Neural crest cell (in vitro differentiated cells): Measurements from ENCODE around the gene PPP1R17. TPM values are rescaled to one million over a fixed set of nuclear protein-coding genes. Genes with fewer than 3 reads are reported as not detected.
A peak's percentile ranks its signal among the peaks of the same experiment; 100 is the strongest.

Experiments used
- DNase-seq: peaks from one replicate; pipeline ENCODE4 v3.0.0; 2021; ENCODE audit warnings: low read depth, mixed read lengths, low spot score
- H3K27ac Mint-ChIP-seq: one replicate; pipeline ENCODE4 v1.8.0; 2021; ENCODE audit warnings: mild to moderate bottlenecking, mixed read lengths; ENCODE audit not compliant: unreplicated experiment
- H3K27me3 Mint-ChIP-seq: 2 replicates; pipeline ENCODE4 v1.8.0; 2021; ENCODE audit warnings: low read depth, mild to moderate bottlenecking, mixed read lengths
- H3K36me3 Mint-ChIP-seq: 2 replicates; pipeline ENCODE4 v1.8.0; 2021; ENCODE audit warnings: low read depth, mild to moderate bottlenecking, mixed read lengths
- H3K4me1 Mint-ChIP-seq: 2 replicates; pipeline ENCODE4 v1.8.0; 2021; ENCODE audit warnings: mixed read lengths
- H3K4me3 Mint-ChIP-seq: one replicate; pipeline ENCODE4 v1.8.0; 2021; ENCODE audit warnings: mild to moderate bottlenecking, mixed read lengths
- H3K9me3 Mint-ChIP-seq: 2 replicates; pipeline ENCODE4 v1.8.0; 2021; ENCODE audit warnings: mixed read lengths
- total RNA-seq: library from RNA; stranded (reverse); gene quantifications from 2 replicates; pipeline ENCODE4 v1.2.1, GENCODE V29; 2021
- TF ChIP-seq, protein P1 (sequence below): fragments of 200-600 bp; sonication (generic); conservative IDR thresholded peaks from 2 replicates; pipeline ENCODE4 v1.5.0; 2021; ENCODE audit warnings: antibody characterized with exemption, mild to moderate bottlenecking

The PPP1R17 gene
- total RNA-seq, 1 donor from 2014 or later = 1.4 TPM

DNA sequence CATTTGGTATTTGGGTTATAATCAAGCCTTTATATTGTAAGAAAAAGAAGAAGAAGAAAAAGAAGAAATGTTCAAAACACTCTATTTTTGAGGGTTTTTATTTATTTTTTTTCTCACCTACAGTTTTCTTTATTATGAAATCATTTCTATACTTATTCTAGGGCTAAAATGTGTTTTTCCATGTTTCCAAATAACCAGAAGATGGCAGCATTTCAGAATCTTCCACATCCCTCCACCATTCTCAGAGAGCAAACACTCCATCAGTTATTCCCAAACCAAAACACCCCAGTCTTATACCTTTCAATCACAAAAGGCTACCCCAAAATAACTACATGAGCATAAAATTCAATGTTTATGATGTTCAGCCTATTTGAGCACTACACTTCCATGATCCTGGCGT lies 38.7 kb upstream of the PPP1R17 start:
- Mint-ChIP-seq H3K9me3 (no peaks in the 10 kb centered on the region), H3K36me3 (no peaks in the 10 kb centered on the region), H3K27ac (no peak overlapping the region), H3K4me3 (no peak overlapping the region), H3K27me3 (no peaks in the 10 kb centered on the region), H3K4me1 (peaks cover 21% of the 10 kb centered on the region)
- TF ChIP-seq, protein P1, sequence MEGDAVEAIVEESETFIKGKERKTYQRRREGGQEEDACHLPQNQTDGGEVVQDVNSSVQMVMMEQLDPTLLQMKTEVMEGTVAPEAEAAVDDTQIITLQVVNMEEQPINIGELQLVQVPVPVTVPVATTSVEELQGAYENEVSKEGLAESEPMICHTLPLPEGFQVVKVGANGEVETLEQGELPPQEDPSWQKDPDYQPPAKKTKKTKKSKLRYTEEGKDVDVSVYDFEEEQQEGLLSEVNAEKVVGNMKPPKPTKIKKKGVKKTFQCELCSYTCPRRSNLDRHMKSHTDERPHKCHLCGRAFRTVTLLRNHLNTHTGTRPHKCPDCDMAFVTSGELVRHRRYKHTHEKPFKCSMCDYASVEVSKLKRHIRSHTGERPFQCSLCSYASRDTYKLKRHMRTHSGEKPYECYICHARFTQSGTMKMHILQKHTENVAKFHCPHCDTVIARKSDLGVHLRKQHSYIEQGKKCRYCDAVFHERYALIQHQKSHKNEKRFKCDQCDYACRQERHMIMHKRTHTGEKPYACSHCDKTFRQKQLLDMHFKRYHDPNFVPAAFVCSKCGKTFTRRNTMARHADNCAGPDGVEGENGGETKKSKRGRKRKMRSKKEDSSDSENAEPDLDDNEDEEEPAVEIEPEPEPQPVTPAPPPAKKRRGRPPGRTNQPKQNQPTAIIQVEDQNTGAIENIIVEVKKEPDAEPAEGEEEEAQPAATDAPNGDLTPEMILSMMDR = peak; percentile 56
- no peak for DNase-seq

DNA sequence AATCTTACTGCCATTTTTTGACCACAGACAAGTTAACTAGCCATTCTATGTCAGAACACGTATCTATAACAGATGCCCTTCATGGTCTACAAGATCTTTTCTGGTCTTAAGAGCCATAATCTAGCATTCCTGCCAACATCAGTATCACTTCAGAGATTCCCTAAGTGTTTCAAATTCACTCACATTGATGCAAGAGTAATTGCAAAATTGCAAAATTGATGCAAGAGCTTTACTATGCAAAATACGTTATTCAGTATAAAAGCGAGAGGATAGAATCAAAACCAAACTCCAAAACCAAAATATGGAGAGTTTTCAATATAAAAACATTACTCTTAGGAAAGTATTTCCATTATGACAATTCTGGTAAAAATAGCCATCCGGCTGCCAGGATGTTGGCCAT lies 38.1 kb upstream of the PPP1R17 start:
- Mint-ChIP-seq H3K36me3 (no peaks in the 10 kb centered on the region), H3K27me3 (no peaks in the 10 kb centered on the region), H3K27ac (no peak overlapping the region), H3K4me3 (no peak overlapping the region), H3K9me3 (no peaks in the 10 kb centered on the region), H3K4me1 (peaks cover 21% of the 10 kb centered on the region)
- TF ChIP-seq, protein P1 = no peak
- no peak for DNase-seq

DNA sequence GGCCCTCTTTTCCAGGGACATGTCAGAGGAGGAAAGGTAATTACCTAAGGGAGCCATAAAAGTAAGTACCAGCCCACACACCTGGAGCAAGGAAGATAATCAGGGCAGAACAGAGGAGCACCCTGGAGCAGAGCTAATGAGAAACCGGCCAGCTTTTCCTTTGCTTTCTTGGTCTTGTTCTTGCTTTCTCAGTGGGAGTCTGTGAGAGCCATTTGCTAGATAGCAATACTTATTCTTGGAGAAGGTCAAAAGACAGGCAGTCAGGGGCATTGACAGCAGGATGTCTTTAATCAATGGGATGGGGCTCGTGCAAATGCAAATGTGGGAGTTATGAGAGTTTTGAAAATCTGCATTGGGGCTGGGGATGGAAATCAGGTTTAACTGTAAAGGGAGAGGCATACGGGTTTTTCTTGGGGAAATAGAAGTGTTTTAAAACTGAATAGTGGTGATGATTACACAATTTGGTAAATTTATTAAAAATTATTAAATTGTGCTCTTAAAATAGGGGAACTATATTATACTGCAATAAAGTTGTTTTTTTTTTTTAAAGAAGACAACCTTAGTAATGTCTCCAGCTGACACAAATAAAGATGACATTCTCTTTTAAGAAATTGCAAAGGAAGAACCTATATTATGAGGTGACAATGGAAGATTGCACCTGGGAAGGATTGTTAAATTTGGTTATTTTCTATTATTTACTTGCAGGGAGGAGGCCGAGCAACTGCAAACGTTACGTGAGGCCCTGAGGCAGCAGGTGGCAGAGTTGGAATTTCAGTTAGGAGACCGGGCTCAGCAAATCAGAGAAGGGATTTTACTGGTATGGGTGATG lies 35.6 kb upstream of the PPP1R17 start:
- Mint-ChIP-seq H3K27ac (no peak overlapping the region), H3K4me1 (peaks cover 7% of the 10 kb centered on the region), H3K4me3 (no peak overlapping the region), H3K36me3 (no peaks in the 10 kb centered on the region), H3K9me3 (no peaks in the 10 kb centered on the region), H3K27me3 (peaks cover 4% of the 10 kb centered on the region)
- TF ChIP-seq, protein P1 = no peak
- no peak for DNase-seq

DNA sequence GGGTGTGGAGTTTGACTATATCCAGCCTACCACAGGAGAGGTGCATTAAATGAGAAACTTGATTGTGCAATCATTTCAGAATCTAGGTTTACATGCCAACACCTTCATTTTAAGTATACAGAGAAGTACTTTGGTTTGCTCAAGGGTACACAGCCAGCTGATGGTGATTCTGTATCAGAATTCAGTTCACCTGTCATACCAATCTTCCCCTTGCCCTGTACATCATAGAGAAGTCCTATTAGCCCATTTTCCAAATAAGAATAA lies 35.0 kb upstream of the PPP1R17 start:
- H3K27me3 Mint-ChIP-seq = peaks cover 4% of the 10 kb centered on the region
- TF ChIP-seq, protein P1 = no peak
- H3K4me1 Mint-ChIP-seq = peaks cover 7% of the 10 kb centered on the region
- no peaks in the 10 kb centered on the region for H3K9me3 Mint-ChIP-seq
- H3K36me3 Mint-ChIP-seq = no peaks in the 10 kb centered on the region
- H3K4me3 Mint-ChIP-seq = no peak overlapping the region
- DNase-seq = no peak
- H3K27ac Mint-ChIP-seq = no peak overlapping the region

DNA sequence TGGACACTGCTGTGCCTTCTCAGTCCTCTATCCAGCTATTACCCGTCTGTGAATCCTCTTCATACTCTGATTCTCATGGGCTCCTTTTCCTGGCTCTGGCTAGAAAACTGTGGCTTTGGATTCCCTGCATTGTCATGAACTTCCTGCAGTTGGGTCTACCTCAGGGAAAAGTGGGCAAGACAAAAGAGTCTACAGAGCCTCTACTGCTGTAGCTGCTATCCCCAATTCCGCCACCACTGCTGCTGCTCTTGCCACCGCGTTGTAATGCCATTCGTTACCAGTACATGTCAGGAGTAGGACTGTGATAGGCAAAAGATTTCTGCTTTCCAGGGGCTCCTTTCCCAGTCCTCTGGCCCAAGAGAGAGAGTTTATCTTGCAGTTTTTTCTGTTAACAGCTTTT lies 23.9 kb upstream of the PPP1R17 start:
- H3K36me3 Mint-ChIP-seq = no peaks in the 10 kb centered on the region
- H3K4me3 Mint-ChIP-seq = no peak overlapping the region
- H3K9me3 Mint-ChIP-seq = peaks cover 2% of the 10 kb centered on the region
- TF ChIP-seq, protein P1 = no peak
- H3K27ac Mint-ChIP-seq = no peak overlapping the region
- H3K27me3 Mint-ChIP-seq = peaks cover 12% of the 10 kb centered on the region
- no peak for DNase-seq
- H3K4me1 Mint-ChIP-seq = no peaks in the 10 kb centered on the region
